ENCODE results near the gene IFIT5. TPM values are rescaled to one million over a fixed set of nuclear protein-coding genes. Genes with fewer than 3 reads are reported as not detected.

Gene IFIT5
- total RNA-seq, 2 donors from 2014 or later, result 1.5 to 2.5 TPM

- H3K27me3 ChIP-seq (ENCODE audit: control insufficient read depth, insufficient read depth, low read length, poor library complexity, severe bottlenecking), result no peaks in the 10 kb centered on the region
- no peaks in the 10 kb centered on the region for H3K4me1 ChIP-seq (ENCODE audit: control insufficient read depth, insufficient read depth, low read length)
- TF ChIP-seq, protein P1, sequence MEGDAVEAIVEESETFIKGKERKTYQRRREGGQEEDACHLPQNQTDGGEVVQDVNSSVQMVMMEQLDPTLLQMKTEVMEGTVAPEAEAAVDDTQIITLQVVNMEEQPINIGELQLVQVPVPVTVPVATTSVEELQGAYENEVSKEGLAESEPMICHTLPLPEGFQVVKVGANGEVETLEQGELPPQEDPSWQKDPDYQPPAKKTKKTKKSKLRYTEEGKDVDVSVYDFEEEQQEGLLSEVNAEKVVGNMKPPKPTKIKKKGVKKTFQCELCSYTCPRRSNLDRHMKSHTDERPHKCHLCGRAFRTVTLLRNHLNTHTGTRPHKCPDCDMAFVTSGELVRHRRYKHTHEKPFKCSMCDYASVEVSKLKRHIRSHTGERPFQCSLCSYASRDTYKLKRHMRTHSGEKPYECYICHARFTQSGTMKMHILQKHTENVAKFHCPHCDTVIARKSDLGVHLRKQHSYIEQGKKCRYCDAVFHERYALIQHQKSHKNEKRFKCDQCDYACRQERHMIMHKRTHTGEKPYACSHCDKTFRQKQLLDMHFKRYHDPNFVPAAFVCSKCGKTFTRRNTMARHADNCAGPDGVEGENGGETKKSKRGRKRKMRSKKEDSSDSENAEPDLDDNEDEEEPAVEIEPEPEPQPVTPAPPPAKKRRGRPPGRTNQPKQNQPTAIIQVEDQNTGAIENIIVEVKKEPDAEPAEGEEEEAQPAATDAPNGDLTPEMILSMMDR (conservative IDR thresholded peaks at IDR 0.05), result no peak
- Mint-ChIP-seq H3K36me3 (ENCODE audit: low read depth) (no peaks in the 10 kb centered on the region), H3K9me3 (no peaks in the 10 kb centered on the region), H3K4me3 (no peak overlapping the region), H3K27me3 (ENCODE audit: insufficient read depth) (no peaks in the 10 kb centered on the region), H3K27ac (no peak overlapping the region), H3K4me1 (peaks cover 12% of the 10 kb centered on the region)
- no peaks in the 10 kb centered on the region for H3K36me3 ChIP-seq (ENCODE audit: control insufficient read depth, insufficient read depth, low read length)
- no peaks in the 10 kb centered on the region for H3K9me3 ChIP-seq (ENCODE audit: control insufficient read depth, low read length)
- no peak overlapping the region for H3K9ac ChIP-seq (ENCODE audit: extremely low read depth, low read length, poor library complexity, severe bottlenecking)
- no peak for DNase-seq
- no peak overlapping the region for H3K27ac ChIP-seq (ENCODE audit: low read depth, low read length)
- H3K4me3 ChIP-seq (ENCODE audit: low read length), result no peak overlapping the region
These were observed 55.1 kb downstream of the IFIT5 start for GRCh38 chr10:89469517-89469916.

Other genes with a start within 250 kb of the IFIT5 start
- gene CH25H, start 207.3 kb upstream of the IFIT5 start, total RNA-seq, result not detected
- gene LIPA, start 162.8 kb upstream of the IFIT5 start, total RNA-seq, result 10 to 100 TPM; 17.7 to 18.4 TPM
- gene IFIT2, start 112.5 kb upstream of the IFIT5 start, total RNA-seq, result under 1 TPM in 1 of 2 donors, not detected in 1; 0.37 TPM
- gene IFIT3, start 86.6 kb upstream of the IFIT5 start, total RNA-seq, result under 1 TPM in 1 of 2 donors, not detected in 1; 0.42 TPM
- not detected for gene IFIT1B, start 36.5 kb upstream of the IFIT5 start, total RNA-seq
- under 1 TPM in 1 of 2 donors, not detected in 1; 0.59 TPM for gene IFIT1, start 21.9 kb upstream of the IFIT5 start, total RNA-seq
- gene SLC16A12, start 121.0 kb downstream of the IFIT5 start, total RNA-seq, result 1 to 10 TPM in 1 of 2 donors, under 1 TPM in 1; 0.33 to 2.3 TPM
- gene PANK1, start 230.7 kb downstream of the IFIT5 start, total RNA-seq, result 10 to 100 TPM; 23.4 to 28.8 TPM